ENCODE data around the gene PLEKHH1.

- peak in 1 of 12 donors; percentile 3 for TF ChIP-seq CTCF (IDR thresholded peaks at IDR 0.05)
- no peak for TF ChIP-seq POLR2A (IDR thresholded peaks at IDR 0.05)
These were observed 488 bp upstream of the PLEKHH1 start for GRCh38 chr14:67532606-67532997.
